SK-N-SH (cell line): ENCODE measurements around the gene CAPN5. TPM values are rescaled to one million over a fixed set of nuclear protein-coding genes. Genes with fewer than 3 reads are reported as not detected.

Experiments
- CTCF ChIA-PET: fragments of 300-600, 350-600 bp; formaldehyde crosslinking; extraction: SDS; loops from one replicate; lab custom pipeline; 2021; lab: Yijun Ruan, JAX
- POLR2A ChIA-PET: fragments of 350-600 bp; sonication (Branson Sonifier 250); formaldehyde crosslinking; extraction: SDS; loops from one replicate; lab custom pipeline; 2020; ENCODE audit warnings: antibody characterized with exemption, inconsistent platforms; lab: Yijun Ruan, JAX
- DNase-seq: peaks from one replicate; pipeline ENCODE4 v3.0.0; 2012
- H2AFZ ChIP-seq: fragments of 200-600 bp; sonication (generic); 2 replicates; pipeline ENCODE4 v1.8.1; 2016; ENCODE audit warnings: antibody characterized with exemption, mild to moderate bottlenecking, low read depth
- H3F3A ChIP-seq: fragments of 200-600 bp; sonication (generic); replicated peaks from 2 replicates; pipeline ENCODE3; 2016; ENCODE audit warnings: antibody characterized with exemption, mild to moderate bottlenecking; ENCODE audit not compliant: insufficient read depth
- H3K27ac ChIP-seq, 2 experiments: fragments of 200-500 bp in 1 of 2; fragments of 200-600 bp in 1 of 2; sonication (Bioruptor generic) in 1 of 2; sonication (generic), shearing (Covaris generic) in 1 of 2; 2 replicates each; pipeline versions ENCODE4 v1.5.1 to v1.6.1; 2014 to 2016; ENCODE audit warnings: low read depth in 2 of 2, inconsistent platforms in 1 of 2, low read length in 1 of 2, mild to moderate bottlenecking in 1 of 2, mixed read lengths in 1 of 2
- H3K27me3 ChIP-seq: fragments of 200-600 bp; sonication (generic), shearing (Covaris generic); 2 replicates; pipeline ENCODE4 v1.6.1; 2016; ENCODE audit warnings: mixed run types; ENCODE audit not compliant: insufficient read depth
- H3K36me3 ChIP-seq, 2 experiments: fragments of 200-500 bp in 1 of 2; fragments of 200-600 bp in 1 of 2; sonication (Bioruptor generic) in 1 of 2; sonication (generic) in 1 of 2; replicated peaks in 1 of 2; 2 replicates each; pipeline versions ENCODE3 to v1.5.1; 2014 to 2016; ENCODE audit warnings: low read length in 1 of 2, mild to moderate bottlenecking in 1 of 2; ENCODE audit not compliant: insufficient read depth in 2 of 2, control insufficient read depth in 1 of 2
- H3K4me1 ChIP-seq, 2 experiments: fragments of 200-500 bp in 1 of 2; fragments of 200-600 bp in 1 of 2; sonication (Bioruptor generic) in 1 of 2; sonication (generic), shearing (Covaris generic) in 1 of 2; 2 replicates each; pipeline versions ENCODE4 v1.5.1 to v1.6.1; 2014 to 2016; ENCODE audit warnings: low read depth in 1 of 2, low read length in 1 of 2, mixed run types in 1 of 2; ENCODE audit not compliant: insufficient read depth in 2 of 2, control insufficient read depth in 1 of 2
- H3K4me2 ChIP-seq: fragments of 200-600 bp; sonication (generic), shearing (Covaris generic); 2 replicates; pipeline ENCODE4 v1.6.1; 2017; ENCODE audit warnings: mixed run types
- H3K4me3 ChIP-seq, 2 experiments: fragments of 200-500 bp in 1 of 2; fragments of 200-600 bp in 1 of 2; sonication (Bioruptor generic) in 1 of 2; sonication (generic), shearing (Covaris generic) in 1 of 2; 2 replicates each; pipeline versions ENCODE4 v1.5.1 to v1.8.1; 2014 to 2016; ENCODE audit warnings: low read depth in 2 of 2, inconsistent platforms in 1 of 2, low read length in 1 of 2, mild to moderate bottlenecking in 1 of 2, mixed read lengths in 1 of 2, moderate library complexity in 1 of 2
- H3K79me2 ChIP-seq: fragments of 200-600 bp; sonication (generic); 2 replicates; pipeline ENCODE4 v1.8.1; 2017; ENCODE audit warnings: mild to moderate bottlenecking; ENCODE audit not compliant: insufficient read depth
- H3K9ac ChIP-seq: fragments of 200-600 bp; sonication (generic); 2 replicates; pipeline ENCODE4 v1.6.1; 2017; ENCODE audit warnings: mixed run types
- H3K9me2 ChIP-seq: fragments of 200-600 bp; sonication (generic); 2 replicates; pipeline ENCODE4 v1.6.1; 2017; ENCODE audit warnings: mixed run types
- H3K9me3 ChIP-seq: fragments of 200-600 bp; sonication (generic); 2 replicates; pipeline ENCODE4 v1.6.1; 2017; ENCODE audit warnings: mixed run types, mild to moderate bottlenecking, moderate library complexity
- H4K20me1 ChIP-seq: fragments of 200-600 bp; sonication (generic); 2 replicates; pipeline ENCODE4 v1.6.1; 2017; ENCODE audit warnings: mild to moderate bottlenecking, mixed run types; ENCODE audit not compliant: insufficient read depth
- CHD2 ChIP-seq: fragments of 150-350 bp; IDR thresholded peaks from 2 replicates; pipeline ENCODE4 v1.6.1; 2018; ENCODE audit warnings: low read length; ENCODE audit not compliant: partially characterized antibody
- CTCF ChIP-seq: fragments of 200-600 bp; sonication (generic); IDR thresholded peaks from 2 replicates; pipeline ENCODE4 v1.6.1; 2017; ENCODE audit warnings: antibody characterized with exemption, mild to moderate bottlenecking, moderate library complexity
- ELF1 ChIP-seq: IDR thresholded peaks from 2 replicates; pipeline ENCODE4 v1.4.0; 2012
- EZH2phosphoT487 ChIP-seq: fragments of 200-600 bp; sonication (generic); IDR thresholded peaks from 2 replicates; pipeline ENCODE4 v1.6.1; 2017; ENCODE audit warnings: low read depth, mixed run types, mild to moderate bottlenecking, antibody characterized with exemption, moderate library complexity, borderline replicate concordance
- FOSL2 ChIP-seq: IDR thresholded peaks from 2 replicates; pipeline ENCODE4 v1.4.0; 2012; ENCODE audit warnings: low read depth, mild to moderate bottlenecking, moderate library complexity, borderline replicate concordance
- IRF3 ChIP-seq: fragments of 150-350 bp; IDR thresholded peaks from 2 replicates; pipeline ENCODE4 v1.6.1; 2016; ENCODE audit warnings: mild to moderate bottlenecking, low read depth, low read length
- MXI1 ChIP-seq: IDR thresholded peaks from 2 replicates; pipeline ENCODE4 v1.6.1; 2012; ENCODE audit warnings: mild to moderate bottlenecking, low read depth, low read length, improper control_type of control experiment
- PBX3 ChIP-seq: IDR thresholded peaks from 2 replicates; pipeline ENCODE4; 2012
- RAD21 ChIP-seq: IDR thresholded peaks from 2 replicates; pipeline ENCODE4 v1.6.1; 2012; ENCODE audit warnings: mild to moderate bottlenecking, low read length
- RCOR1 ChIP-seq: fragments of 150-350 bp; IDR thresholded peaks from 2 replicates; pipeline ENCODE4 v1.6.1; 2017; ENCODE audit warnings: antibody characterized with exemption, low read length
- SIN3A ChIP-seq: IDR thresholded peaks from 2 replicates; pipeline ENCODE4 v1.6.1; 2012; ENCODE audit warnings: low read depth, mild to moderate bottlenecking, low read length, moderate library complexity, borderline replicate concordance
- SMC3 ChIP-seq: IDR thresholded peaks from 2 replicates; pipeline ENCODE4 v1.6.1; 2012; ENCODE audit warnings: low read depth, low read length, improper control_type of control experiment
- TAF1 ChIP-seq: IDR thresholded peaks from 2 replicates; pipeline ENCODE4 v1.6.1; 2012; ENCODE audit warnings: low read depth, mild to moderate bottlenecking, low read length, moderate library complexity, borderline replicate concordance
- TEAD4 ChIP-seq: IDR thresholded peaks from 2 replicates; pipeline ENCODE4 v1.4.0; 2012; ENCODE audit warnings: mild to moderate bottlenecking, borderline replicate concordance; ENCODE audit not compliant: insufficient read depth
- YY1 ChIP-seq: IDR thresholded peaks from 2 replicates; pipeline ENCODE4 v1.4.0; 2012; ENCODE audit warnings: low read depth, mild to moderate bottlenecking
- ZBTB33 ChIP-seq: IDR thresholded peaks from 2 replicates; pipeline ENCODE4 v1.4.0; 2012; ENCODE audit warnings: low read depth, borderline replicate concordance
- WGBS: methylation state at CpG from one replicate; pipeline ENCODE4 v1.1.6; 2017; ENCODE audit warnings: low lambda C conversion rate; 5-methylcytosine and 5-hydroxymethylcytosine counted together
- polyA plus RNA-seq, 3 experiments: library from polyadenylated mRNA; depleted of rRNA; stranded (reverse); fragments of >200 nt; gene quantifications; 2 replicates each; pipeline ENCODE4 v1.2.3, GENCODE V29; 2012

The CAPN5 gene
- polyA plus RNA-seq, 1 of the 3 experiments (the other 2 are of a cell fraction): 33.1 TPM

DNA sequence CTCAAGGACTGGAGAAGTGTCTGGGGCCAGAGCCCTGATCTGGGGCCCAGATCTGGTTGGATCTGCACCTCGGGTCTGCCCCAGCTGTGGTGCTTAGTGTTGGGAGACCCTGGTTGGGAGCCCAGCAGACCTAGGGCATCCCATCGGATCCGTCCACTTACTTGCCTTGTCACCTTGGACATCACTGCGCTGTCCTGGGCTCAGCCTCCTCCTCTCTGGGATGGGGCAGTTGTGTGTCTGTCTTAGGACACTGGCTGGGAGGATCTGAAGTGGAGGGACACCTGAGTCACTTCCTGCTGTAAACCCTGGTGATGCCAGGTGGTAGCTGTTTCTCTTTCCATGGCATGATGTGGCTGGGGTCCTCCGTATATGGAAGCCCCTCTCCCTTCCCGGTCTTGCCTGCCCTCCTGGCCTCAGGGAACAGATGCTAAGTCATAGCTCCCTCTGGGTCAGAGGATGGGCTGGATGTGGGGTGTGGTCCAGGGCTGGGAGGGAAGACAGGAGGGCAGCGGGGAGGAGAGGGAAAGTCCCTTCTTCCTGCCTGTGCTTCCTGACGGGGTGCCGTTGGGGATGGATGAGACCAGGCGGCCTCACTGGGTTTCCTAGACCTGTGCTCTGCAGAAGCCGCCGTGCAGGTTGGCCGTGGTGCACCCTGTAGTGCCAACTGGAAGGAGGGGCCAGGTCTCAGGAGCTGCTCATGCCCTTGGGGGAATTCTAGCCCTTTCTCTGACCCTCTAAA lies 23.8 kb downstream of the CAPN5 start (continued):
- no peak for TF ChIP-seq IRF3
- no peak for TF ChIP-seq TAF1
- no peak for TF ChIP-seq TEAD4
- no peak for TF ChIP-seq FOSL2
- no peak for TF ChIP-seq PBX3
- no peak for TF ChIP-seq EZH2phosphoT487
- TF ChIP-seq SMC3: no peak

- peaks cover 3% of the 10 kb centered on the region in 2 experiments for H3K36me3 ChIP-seq
- peak; percentile 93 for DNase-seq
- H3K4me1 ChIP-seq: peaks cover 0 to 21% of the 10 kb centered on the region in 2 experiments; a peak in 1 of 4 replicates
- POLR2A ChIA-PET: interaction anchor here (0.7 to 1.3 kb wide), 2 partner anchors 18 to 36 kb away, joined by 3 to 4 read pairs; no protein-coding TSS in a partner anchor
- H2AFZ ChIP-seq: no peak overlapping the region
- WGBS: 20% methylated on average over 6 of the region's 9 CpGs
- peaks cover 21% of the 10 kb centered on the region for H4K20me1 ChIP-seq
- TF ChIP-seq IRF3 (no peak), SIN3A (no peak), ZBTB33 (no peak), ELF1 (no peak), MXI1 (no peak), CTCF (peak; percentile 89), CHD2 (peak; percentile 54), SMC3 (peak; percentile 98), RAD21 (peak; percentile 95), YY1 (no peak), RCOR1 (0 out of 2 replicates have a peak, but pooled peaks have one; percentile 26)
- H3K4me3 ChIP-seq: no peak overlapping the region; a peak in 1 of 4 replicates
- no peak overlapping the region for H3K9ac ChIP-seq
- CTCF ChIA-PET: interaction anchor here (0.6 to 9.5 kb wide), 45 partner anchors 10 to 469 kb away, joined by 3 to 218 read pairs (median 5); partner anchors contain the start of genes CAPN5, MYO7A and OMP
- no peaks in the 10 kb centered on the region for H3K27me3 ChIP-seq
- H3K27ac ChIP-seq: no peak overlapping the region
- no peaks in the 10 kb centered on the region for H3K9me2 ChIP-seq
- H3K4me2 ChIP-seq: no peak overlapping the region
- no peaks in the 10 kb centered on the region for H3K9me3 ChIP-seq
- H3K79me2 ChIP-seq: peaks cover 18% of the 10 kb centered on the region
- peaks cover 3% of the 10 kb centered on the region for H3F3A ChIP-seq
These were observed 24.6 kb downstream of the CAPN5 start for GRCh38 chr11:77091146-77091940.
